Epithelial cell of prostate (primary cell): ENCODE measurements around the gene CRACDL.
A peak's percentile ranks its signal among the peaks of the same experiment; 100 is the strongest.

Experiments used
- DNase-seq: peaks from one replicate; pipeline ENCODE4 v3.0.0-alpha.2; 2011; ENCODE audit warnings: low read depth, low spot score
- H3K27ac ChIP-seq: fragments of 450-650 bp; 2 replicates; pipeline ENCODE4 v1.5.1; 2017; ENCODE audit warnings: mild to moderate bottlenecking

CRACDL gene

GRCh38 chr2:98807929-98808328 lies 128.1 kb downstream of the CRACDL start:
- no peak for DNase-seq
- H3K27ac ChIP-seq, result no peak overlapping the region

GRCh38 chr2:98807221-98807620 lies 128.8 kb downstream of the CRACDL start:
- no peak overlapping the region for H3K27ac ChIP-seq
- no peak for DNase-seq

GRCh38 chr2:98806236-98806697 lies 129.8 kb downstream of the CRACDL start:
- peak overlapping the region; percentile 82 for H3K27ac ChIP-seq
- no peak for DNase-seq

- peak; percentile 33 for DNase-seq
Measured at GRCh38 chr2:98805412-98806171, 130.4 kb downstream of the CRACDL start.

GRCh38 chr2:98804736-98805135 lies 131.3 kb downstream of the CRACDL start:
- no peak for DNase-seq
- H3K27ac ChIP-seq, result no peak overlapping the region

More at GRCh38 chr2:98805412-98806171, 130.4 kb downstream of the CRACDL start:
- peak overlapping the region; percentile 82 for H3K27ac ChIP-seq

- no peak for DNase-seq
Measured at GRCh38 chr2:98804265-98804650, 131.8 kb downstream of the CRACDL start.

GRCh38 chr2:98803405-98804264 lies 132.4 kb downstream of the CRACDL start:
- no peak for DNase-seq
- no peak overlapping the region for H3K27ac ChIP-seq

More at GRCh38 chr2:98804265-98804650, 131.8 kb downstream of the CRACDL start:
- no peak overlapping the region for H3K27ac ChIP-seq

- DNase-seq, result no peak
- H3K27ac ChIP-seq, result no peak overlapping the region
Measured at GRCh38 chr2:98802344-98802743, 133.7 kb downstream of the CRACDL start.

- H3K27ac ChIP-seq, result no peak overlapping the region
- DNase-seq, result no peak
Measured at GRCh38 chr2:98801921-98802321, 134.1 kb downstream of the CRACDL start.

GRCh38 chr2:98801286-98801685 lies 134.7 kb downstream of the CRACDL start:
- no peak overlapping the region for H3K27ac ChIP-seq
- no peak for DNase-seq

GRCh38 chr2:98800330-98801064 lies 135.5 kb downstream of the CRACDL start:
- H3K27ac ChIP-seq, result no peak overlapping the region

GRCh38 chr2:98799375-98800329 lies 136.4 kb downstream of the CRACDL start:
- DNase-seq, result no peak
- H3K27ac ChIP-seq, result no peak overlapping the region

More at GRCh38 chr2:98800330-98801064, 135.5 kb downstream of the CRACDL start:
- no peak for DNase-seq

- no peak overlapping the region for H3K27ac ChIP-seq
- DNase-seq, result no peak
Measured at GRCh38 chr2:98796775-98797544, 139.1 kb downstream of the CRACDL start.

- DNase-seq, result no peak
- H3K27ac ChIP-seq, result no peak overlapping the region
Measured at GRCh38 chr2:98795891-98796676, 139.9 kb downstream of the CRACDL start.

GRCh38 chr2:98793897-98794830 lies 141.9 kb downstream of the CRACDL start:
- no peak for DNase-seq
- H3K27ac ChIP-seq, result peak overlapping the region; percentile 4

GRCh38 chr2:98793275-98793674 lies 142.8 kb downstream of the CRACDL start:
- peak overlapping the region; percentile 4 for H3K27ac ChIP-seq
- no peak for DNase-seq

- DNase-seq, result no peak
- H3K27ac ChIP-seq, result no peak overlapping the region
Measured at GRCh38 chr2:98790221-98790620, 145.8 kb downstream of the CRACDL start.
